ENCODE measurements around the gene DLG2.
"Not testable (repeated sequence)": the region's sequence is repeated elsewhere in the genome, so short reads cannot be mapped to it uniquely, and the experiment has no call there.

DLG2 gene

GRCh38 chr11:84990141-84990540 lies 637.0 kb downstream of the DLG2 start:
- DNase-seq (ENCODE audit: low spot score) = no peak

GRCh38 chr11:84987686-84988187 lies 639.4 kb downstream of the DLG2 start:
- not testable (repeated sequence) for DNase-seq (ENCODE audit: low spot score)

- no peak for DNase-seq (ENCODE audit: low spot score)
Measured at GRCh38 chr11:84981301-84981700, 645.8 kb downstream of the DLG2 start.

- no peak for DNase-seq (ENCODE audit: low spot score)
Measured at GRCh38 chr11:84969103-84969502, 658.0 kb downstream of the DLG2 start.

- DNase-seq (ENCODE audit: low spot score) = no peak
Measured at GRCh38 chr11:84965484-84965883, 661.7 kb downstream of the DLG2 start.

DNA sequence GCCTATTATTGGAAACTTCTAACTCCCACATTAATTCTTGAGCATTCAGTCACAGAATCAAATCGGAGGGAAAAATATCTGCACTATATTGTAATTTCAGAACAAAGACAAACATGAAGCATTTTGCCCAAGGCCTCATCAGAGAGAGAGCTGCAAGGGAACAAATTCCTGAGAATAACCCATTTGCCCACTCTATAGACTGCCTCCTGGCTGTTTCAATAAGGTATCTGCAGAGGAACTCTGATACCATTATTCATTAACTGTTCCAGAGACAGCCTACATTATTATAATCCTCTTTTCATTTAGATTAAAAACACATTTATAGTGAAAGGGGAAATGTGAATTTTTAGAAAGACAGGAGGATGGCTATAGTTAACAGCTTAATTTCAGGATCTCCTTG lies 663.9 kb downstream of the DLG2 start:
- DNase-seq (ENCODE audit: low spot score) = no peak

DNA sequence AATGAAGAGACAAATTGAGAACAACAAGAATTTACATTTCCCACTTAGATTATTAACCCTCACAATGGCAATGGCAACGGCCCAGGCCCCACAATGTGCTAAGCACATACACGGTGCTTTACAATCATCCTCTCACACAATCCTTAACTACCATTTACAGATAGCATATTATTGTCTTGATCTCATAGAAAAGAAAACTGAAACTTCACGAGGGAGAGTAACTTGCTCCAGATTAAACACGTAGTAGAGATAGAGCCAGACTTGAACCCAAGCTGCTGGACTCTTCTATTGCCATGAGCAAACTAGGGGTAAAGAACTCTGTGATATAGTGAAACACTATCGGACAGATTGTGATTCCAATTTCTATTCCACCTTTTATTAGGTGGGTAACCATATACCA lies 665.1 kb downstream of the DLG2 start:
- no peak for DNase-seq (ENCODE audit: low spot score)

DNA sequence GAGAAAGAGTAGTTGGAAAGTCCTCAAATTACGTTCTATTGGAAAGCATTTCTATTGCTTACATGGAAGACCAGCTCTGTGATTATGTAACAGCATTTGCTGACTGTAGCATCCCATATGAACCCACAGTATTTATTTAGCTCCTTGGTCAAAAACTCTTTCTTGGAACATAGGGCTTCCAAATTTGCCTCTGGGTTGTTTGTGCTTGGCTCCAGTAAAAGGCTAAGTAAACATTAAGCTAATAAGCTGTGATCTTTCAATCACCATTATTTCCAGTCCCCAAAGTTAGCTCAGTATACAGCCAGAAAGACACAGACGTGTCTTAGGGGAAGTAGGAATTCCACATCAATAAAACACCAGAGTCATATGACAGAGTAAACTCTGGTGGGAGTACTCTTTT lies 668.8 kb downstream of the DLG2 start:
- DNase-seq (ENCODE audit: low spot score) = no peak

DNA sequence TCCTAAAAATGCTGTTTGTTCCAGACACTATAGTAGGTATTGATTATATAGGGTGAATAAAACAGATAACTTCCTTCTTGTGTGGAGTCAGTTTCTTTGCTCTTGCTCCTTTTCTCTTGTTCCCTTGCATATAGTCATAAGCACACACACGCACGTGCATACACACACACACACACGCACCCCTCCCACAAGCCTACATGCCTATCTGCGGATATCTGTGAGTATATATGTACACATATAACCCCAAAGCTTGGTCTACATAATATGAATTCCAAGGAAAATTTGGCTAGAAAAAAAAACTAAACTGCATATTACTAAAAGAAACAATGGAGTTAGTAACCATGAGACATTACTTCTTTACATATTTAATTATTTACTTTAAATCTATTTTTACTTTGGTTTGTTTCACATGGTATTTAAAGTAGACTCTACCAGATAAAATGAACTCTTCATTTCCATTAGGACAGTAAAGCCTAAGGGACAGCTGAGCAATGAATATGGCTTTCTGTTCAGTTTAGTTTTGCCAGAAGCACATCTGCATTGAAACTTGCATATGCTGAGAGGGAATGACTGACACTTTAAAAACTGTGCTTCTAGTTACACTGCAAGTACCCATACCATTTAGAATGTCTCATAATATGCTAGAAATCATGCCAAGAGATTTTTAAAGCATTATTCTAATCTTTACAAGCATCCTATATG lies 676.4 kb downstream of the DLG2 start:
- no peak for DNase-seq (ENCODE audit: low spot score)

DNA sequence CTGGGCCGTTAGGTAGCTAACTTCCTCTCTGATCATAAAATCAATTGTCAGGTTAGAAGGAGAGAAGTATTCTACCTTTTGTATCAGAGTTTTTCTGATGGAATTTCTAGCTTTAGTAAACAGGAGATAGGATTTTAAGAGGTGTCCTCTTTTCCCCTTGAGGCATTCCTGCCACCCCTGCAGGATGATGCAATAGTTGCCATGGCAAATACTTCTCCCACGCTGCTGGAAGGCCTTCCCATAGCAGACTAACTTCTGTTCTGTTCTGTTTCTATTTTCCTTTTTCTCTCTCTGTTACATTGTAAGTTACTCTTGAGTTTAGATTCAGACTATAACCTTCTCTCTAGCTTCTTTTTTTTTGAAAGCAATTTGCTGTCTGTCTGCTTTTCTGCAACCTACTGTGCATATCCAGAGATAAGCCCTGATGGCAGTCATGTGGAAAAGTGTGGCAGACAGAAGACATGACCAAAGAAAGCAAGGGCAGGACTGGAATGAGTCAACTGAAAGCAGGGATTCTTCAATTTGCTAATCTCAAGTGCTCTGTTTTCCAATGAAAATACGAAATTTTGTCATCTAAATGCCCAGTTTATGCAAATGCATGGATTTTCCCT lies 679.1 kb downstream of the DLG2 start:
- no peak for DNase-seq (ENCODE audit: low spot score)

- no peak for DNase-seq (ENCODE audit: low spot score)
Measured at GRCh38 chr11:84947070-84947469, 680.1 kb downstream of the DLG2 start.

- no peak for DNase-seq (ENCODE audit: low spot score)
Measured at GRCh38 chr11:84930863-84931262, 696.3 kb downstream of the DLG2 start.

DNA sequence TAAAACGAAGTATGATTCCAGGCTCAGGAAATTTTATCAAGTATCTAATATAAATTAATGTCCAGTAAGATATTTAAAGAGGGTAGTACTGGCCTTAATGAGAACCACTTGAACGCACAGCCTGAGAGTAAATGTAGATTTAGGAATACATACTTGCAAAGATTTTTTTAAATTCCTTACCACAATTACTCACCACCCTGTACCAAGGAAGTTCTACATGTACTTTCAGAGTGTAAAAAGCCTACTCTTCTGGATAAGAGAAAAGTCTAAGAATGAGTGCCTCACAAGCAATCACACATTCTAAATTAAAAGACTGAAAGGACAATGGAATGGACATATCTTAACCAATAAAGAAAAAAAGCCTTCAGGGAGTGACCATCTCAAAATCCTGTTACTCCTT lies 697.4 kb downstream of the DLG2 start:
- no peak for DNase-seq (ENCODE audit: low spot score)

DNA sequence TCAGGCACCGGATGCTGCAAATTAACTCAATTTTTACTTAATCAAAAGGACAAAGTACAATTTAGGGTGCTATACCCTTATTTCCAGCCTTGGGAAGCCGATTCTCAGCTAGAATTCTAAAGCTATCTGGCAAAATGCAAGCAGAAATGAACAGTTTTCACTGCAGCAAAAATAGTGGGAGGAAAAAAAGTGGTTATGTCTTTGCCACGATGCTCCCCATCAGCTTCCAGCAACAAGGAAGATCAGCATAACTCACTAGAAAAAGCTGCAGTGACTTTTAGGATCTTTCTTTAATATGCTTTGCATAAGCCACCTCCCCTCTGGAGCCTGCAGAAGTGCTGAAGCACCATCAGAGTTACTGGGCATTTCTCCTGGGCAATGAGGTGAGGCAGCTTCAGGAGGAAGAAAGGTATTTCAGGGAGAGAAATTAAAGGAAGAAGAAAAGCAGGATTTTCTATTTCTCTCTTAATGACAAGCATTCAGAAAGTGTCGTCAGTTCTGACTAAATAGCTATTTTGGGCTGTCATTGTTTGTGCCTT lies 702.9 kb downstream of the DLG2 start:
- no peak for DNase-seq (ENCODE audit: low spot score)

DNA sequence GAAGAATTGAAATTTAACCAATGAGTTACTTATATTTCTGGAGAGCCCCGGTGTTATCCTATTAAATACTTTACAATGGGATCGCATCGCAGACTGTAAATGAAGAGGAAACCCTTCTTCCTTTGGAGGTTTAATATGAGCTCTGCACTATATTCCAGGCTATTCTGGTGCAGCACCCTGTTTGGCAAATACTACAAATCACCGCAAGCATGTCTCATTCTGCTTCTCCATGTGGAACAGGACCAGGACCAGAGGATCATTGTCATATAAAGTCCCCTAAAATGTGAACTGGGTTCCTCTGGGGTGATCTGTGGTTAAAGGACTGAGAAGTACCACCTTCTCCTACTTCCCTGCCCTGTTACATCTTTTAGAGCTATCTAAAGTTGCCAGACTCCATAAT lies 703.7 kb downstream of the DLG2 start:
- no peak for DNase-seq (ENCODE audit: low spot score)

- no peak for DNase-seq (ENCODE audit: low spot score)
Measured at GRCh38 chr11:84922836-84923235, 704.3 kb downstream of the DLG2 start.

GRCh38 chr11:84922212-84922805 lies 704.8 kb downstream of the DLG2 start:
- DNase-seq (ENCODE audit: low spot score) = no peak

DNA sequence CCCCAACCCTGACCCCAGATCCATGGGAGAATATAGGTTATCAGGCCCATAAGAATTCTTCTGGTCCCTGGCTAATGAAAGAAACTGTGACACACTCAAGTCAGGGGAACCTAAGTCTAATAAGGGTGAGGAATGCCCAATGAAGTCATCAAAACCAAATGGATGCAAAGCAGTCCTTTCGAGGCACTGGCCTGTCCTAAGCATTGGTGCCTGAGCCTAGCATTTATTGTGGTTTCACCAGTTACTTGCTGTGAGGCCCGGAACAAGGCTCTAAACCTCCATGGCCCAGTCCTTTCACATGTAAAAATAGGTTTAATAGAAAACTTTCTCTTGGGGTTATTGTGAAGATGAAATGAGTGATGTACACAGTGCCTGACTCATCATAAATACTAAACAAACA lies 712.6 kb downstream of the DLG2 start:
- DNase-seq (ENCODE audit: low spot score) = no peak

DNA sequence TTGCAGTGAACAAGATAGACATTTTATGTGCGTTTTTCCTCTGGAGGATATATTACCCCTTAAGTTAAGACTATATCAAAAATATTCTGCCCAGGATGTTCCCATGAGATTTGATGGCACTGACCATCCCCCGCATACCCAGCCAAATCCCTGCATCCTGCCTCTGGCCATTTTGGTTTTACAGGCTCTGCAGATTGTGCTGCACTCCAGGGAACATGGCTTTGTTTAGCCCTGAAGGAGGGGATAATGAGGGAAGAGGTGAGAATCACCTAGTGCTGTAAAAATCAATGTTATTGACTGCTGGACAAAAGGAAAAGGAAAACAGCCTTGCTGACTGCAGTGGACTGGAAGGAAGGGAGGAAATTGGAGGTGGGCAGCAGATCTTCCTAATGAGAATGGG lies 717.4 kb downstream of the DLG2 start:
- no peak for DNase-seq (ENCODE audit: low spot score)

GRCh38 chr11:84906995-84907394 lies 720.1 kb downstream of the DLG2 start:
- DNase-seq (ENCODE audit: low spot score) = no peak

GRCh38 chr11:84905411-84905810 lies 721.7 kb downstream of the DLG2 start:
- no peak for DNase-seq (ENCODE audit: low spot score)

GRCh38 chr11:84902445-84902844 lies 724.7 kb downstream of the DLG2 start:
- DNase-seq (ENCODE audit: low spot score) = no peak

GRCh38 chr11:84901991-84902390 lies 725.2 kb downstream of the DLG2 start:
- DNase-seq (ENCODE audit: low spot score) = no peak
